GM12878 (cell line): ENCODE results near the gene EEF1A2. TPM values are rescaled to one million over a fixed set of nuclear protein-coding genes. Genes with fewer than 3 reads are reported as not detected.

ENCODE experiments used
- ATAC-seq: fragments of 200-7000 bp; cut with Tn5 transposase; 3 replicates; pipeline ENCODE4 v1.9.1; 2020; ENCODE audit warnings: mild to moderate bottlenecking, moderate library complexity
- BruUV-seq: library from RNA; stranded (reverse); fragments of 400-500 nt; replicated peaks from 2 replicates; lab custom pipeline; 2021; lab: Mats Ljungman, UMichigan
- CTCF ChIA-PET: fragments of 300-600 bp; sonication (Branson Sonifier 250); formaldehyde crosslinking; extraction: SDS; loops from one replicate; lab custom pipeline; 2021; ENCODE audit warnings: inconsistent platforms; lab: Yijun Ruan, JAX
- POLR2A ChIA-PET: fragments of 350-600 bp; formaldehyde crosslinking; extraction: SDS; loops from one replicate; lab custom pipeline; 2021; ENCODE audit warnings: inconsistent platforms; lab: Charles Lee
- RAD21 ChIA-PET: fragments of 300-600 bp; sonication (Branson Sonifier 250); formaldehyde crosslinking; loops from one replicate; lab custom pipeline; 2023; ENCODE audit warnings: antibody characterized with exemption; ENCODE audit not compliant: unreplicated experiment; lab: Charles Lee
- SMC1A ChIA-PET: fragments of 300-600 bp; sonication (Branson Sonifier 250); formaldehyde crosslinking; loops from one replicate; lab custom pipeline; 2023; ENCODE audit not compliant: unreplicated experiment, uncharacterized antibody; lab: Charles Lee
- DNase-seq: peaks from one replicate; pipeline ENCODE4 v3.0.0-alpha.2; 2011; ENCODE audit warnings: low read depth, low spot score
- FAIRE-seq: peaks from 3 replicates; lab custom pipeline; 2011; peaks lifted over from hg19 to GRCh38; lab: Jason Lieb, UNC
- H2AFZ ChIP-seq: 2 replicates; pipeline ENCODE4 v1.6.0; 2011; ENCODE audit warnings: low read depth, low read length, control low read depth; ENCODE audit not compliant: control insufficient read depth
- H3K27ac ChIP-seq: 2 replicates; pipeline ENCODE4 v1.5.1; 2011; ENCODE audit warnings: control low read depth; ENCODE audit not compliant: control insufficient read depth, insufficient read depth
- H3K27me3 ChIP-seq, 2 experiments: replicated peaks in 1 of 2; 2 replicates each; pipeline versions ENCODE4 v1.6.0 to v1.6.1; 2011; ENCODE audit warnings: low read length in 1 of 2; ENCODE audit not compliant: control insufficient read depth in 2 of 2, insufficient read depth in 2 of 2
- H3K36me3 ChIP-seq, 2 experiments: 2 replicates each; pipeline ENCODE4 v1.5.1; 2011; ENCODE audit warnings: low read length in 1 of 2; ENCODE audit not compliant: control insufficient read depth in 2 of 2, insufficient read depth in 2 of 2
- H3K4me1 ChIP-seq: 2 replicates; pipeline ENCODE4 v1.6.1; 2011; ENCODE audit warnings: mild to moderate bottlenecking, low read length, moderate library complexity, mixed read lengths; ENCODE audit not compliant: control insufficient read depth, insufficient read depth
- H3K4me2 ChIP-seq: 2 replicates; pipeline ENCODE4 v1.6.0; 2011; ENCODE audit warnings: control low read depth; ENCODE audit not compliant: control insufficient read depth, insufficient read depth
- H3K4me3 ChIP-seq: fragments of 200-600 bp; sonication (generic); 2 replicates; pipeline ENCODE4 v1.5.1; 2016
- H3K79me2 ChIP-seq: 2 replicates; pipeline ENCODE4 v1.6.0; 2011; ENCODE audit warnings: low read length; ENCODE audit not compliant: control insufficient read depth, insufficient read depth
- H3K9ac ChIP-seq: 2 replicates; pipeline ENCODE4 v1.8.0; 2011; ENCODE audit warnings: low read length, control low read depth, mixed read lengths; ENCODE audit not compliant: control insufficient read depth, insufficient read depth
- H3K9me3 ChIP-seq: replicated peaks from 3 replicates; pipeline ENCODE4 v1.5.1; 2011; ENCODE audit warnings: mild to moderate bottlenecking, low read length; ENCODE audit not compliant: control insufficient read depth, insufficient read depth
- H4K20me1 ChIP-seq: 2 replicates; pipeline ENCODE4 v1.6.0; 2011; ENCODE audit not compliant: control insufficient read depth, insufficient read depth
- BCL11A ChIP-seq: IDR thresholded peaks from 2 replicates; pipeline ENCODE4 v1.6.1; 2011; ENCODE audit warnings: low read depth, low read length
- HDAC2 ChIP-seq: fragments of 200-600 bp; sonication (generic); IDR thresholded peaks from 2 replicates; pipeline ENCODE4 v1.6.1; 2017
- MEF2B ChIP-seq: fragments of 450-650 bp; IDR thresholded peaks from 2 replicates; pipeline ENCODE4 v1.6.1; 2018; ENCODE audit warnings: mild to moderate bottlenecking, moderate library complexity; ENCODE audit not compliant: partially characterized antibody, poor library complexity, severe bottlenecking
- MTA3 ChIP-seq: IDR thresholded peaks from 2 replicates; pipeline ENCODE4 v1.6.1; 2012; ENCODE audit warnings: low read length, inconsistent platforms, borderline replicate concordance
- NBN ChIP-seq: fragments of 450-650 bp; IDR thresholded peaks from 2 replicates; pipeline ENCODE4 v1.6.1; 2016
- POLR2A ChIP-seq: IDR thresholded peaks from 2 replicates; pipeline ENCODE4 v1.6.1; 2011; ENCODE audit warnings: low read depth, mild to moderate bottlenecking, low read length
- RBBP5 ChIP-seq: fragments of 200-600 bp; sonication (generic); conservative IDR thresholded peaks from 2 replicates; pipeline ENCODE4 v1.6.1; 2016
- SIN3A ChIP-seq: IDR thresholded peaks from 2 replicates; pipeline ENCODE4 v1.6.1; 2012; ENCODE audit warnings: low read depth, low read length, improper control_type of control experiment
- TARDBP ChIP-seq: IDR thresholded peaks from 2 replicates; pipeline ENCODE4 v1.6.1; 2016; ENCODE audit warnings: borderline replicate concordance
- ZNF24 ChIP-seq: fragments of 450-650 bp; IDR thresholded peaks from 2 replicates; pipeline ENCODE4 v1.6.1; 2017; ENCODE audit warnings: antibody characterized with exemption, mild to moderate bottlenecking
- ZNF622 ChIP-seq: fragments of 450-650 bp; IDR thresholded peaks from 2 replicates; pipeline ENCODE4 v1.6.1; 2017; ENCODE audit warnings: mild to moderate bottlenecking, inconsistent platforms
- WGBS: methylation state at CpG from one replicate; pipeline ENCODE4 v1.1.6; 2016; ENCODE audit warnings: low lambda C conversion rate; ENCODE audit not compliant: insufficient replicate concordance, insufficient coverage; ENCODE audit errors: missing lambda C conversion rate; 5-methylcytosine and 5-hydroxymethylcytosine counted together
- in situ Hi-C: fragments of 300-500 bp; cut with MboI; formaldehyde crosslinking; loops from 9 replicates; pipeline ENCODE4 v1.14.3; 2018; ENCODE audit warnings: mixed read lengths
- intact Hi-C: fragments of 100-400 bp; cut with micrococcal nuclease; formaldehyde crosslinking; loops from one replicate; pipeline ENCODE4 v1.14.2; 2022; ENCODE audit not compliant: unreplicated experiment
- polyA plus RNA-seq, 11 experiments: library from polyadenylated mRNA; depleted of rRNA in 4 of 11; unstranded in 6 of 11; stranded (reverse) in 5 of 11; fragments of >200 nt; fragmentation: Nextera tagmentation in 4 of 11; fragmentation: Illumina TruSeq in 1 of 11; extraction: Ambion mirVana in 4 of 11; extraction: Trizol in 1 of 11; gene quantifications; 1 replicate in 1 of 11; 2 replicates in 10 of 11; pipeline versions ENCODE4 v1.2.1 to v1.2.3, GENCODE V29; 2011 to 2016; ENCODE audit warnings: inconsistent platforms in 2 of 11, missing spikeins in 2 of 11, low read depth in 1 of 11
- total RNA-seq, 4 experiments: library from RNA; depleted of rRNA in 3 of 4; stranded (reverse); fragments of >200 nt in 3 of 4; fragmentation: Illumina TruSeq in 1 of 4; extraction: Trizol in 1 of 4; gene quantifications; 2 replicates each; pipeline versions ENCODE4 v1.2.1 to v1.2.3, GENCODE V29; 2013 to 2021
- TF ChIP-seq, protein P1 (sequence below): fragments of 450-650 bp; IDR thresholded peaks from 2 replicates; pipeline ENCODE4 v1.6.1; 2017; ENCODE audit warnings: mild to moderate bottlenecking, moderate library complexity
- TF ChIP-seq, protein P2 (sequence below): IDR thresholded peaks from 2 replicates; pipeline ENCODE4 v1.6.1; 2012; ENCODE audit warnings: improper control_type of control experiment, low read depth, low read length; ENCODE audit not compliant: insufficient replicate concordance
- TF ChIP-seq, protein P3 (sequence below): IDR thresholded peaks from 2 replicates; pipeline ENCODE4 v1.6.1; 2011; ENCODE audit warnings: borderline replicate concordance, low read depth, mild to moderate bottlenecking, moderate library complexity, low read length; ENCODE audit not compliant: insufficient read depth, poor library complexity, severe bottlenecking

EEF1A2 gene
- total and polyA plus RNA-seq, 10 of the 15 experiments (the other 5 are each of a cell fraction or from before 2014, with no cell fraction given) = 0.56 TPM; not detected in 9

DNA sequence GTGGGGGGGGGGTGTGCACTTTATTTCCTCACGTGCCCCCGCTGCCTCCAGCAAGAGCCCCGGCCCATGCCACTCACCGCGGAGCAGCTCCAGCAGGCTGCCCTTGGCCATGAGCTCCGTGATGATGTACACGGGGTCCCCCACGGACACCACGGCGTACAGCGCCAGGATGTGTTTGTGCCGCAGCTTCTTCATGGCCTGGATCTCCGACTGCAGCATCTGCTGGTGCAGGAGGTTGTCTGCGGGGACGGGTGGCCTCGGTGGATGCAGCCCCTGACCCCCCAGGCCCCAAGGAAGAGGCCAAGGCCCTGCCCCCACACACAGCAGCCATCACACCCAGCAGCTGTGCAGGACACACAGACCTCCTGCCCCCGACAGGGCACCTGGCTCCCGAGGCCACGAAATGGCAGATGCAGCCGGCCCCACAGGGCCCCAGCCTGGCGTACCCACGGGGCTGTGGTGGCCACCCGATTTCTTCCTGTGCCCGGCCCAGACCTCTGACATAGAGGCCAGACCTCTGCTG is 33.6 kb upstream of the EEF1A2 start:
- no peak overlapping the region for H3K27ac ChIP-seq
- H3K4me3 ChIP-seq = no peak overlapping the region
- no peak overlapping the region for H3K9ac ChIP-seq
- RAD21 ChIA-PET = interaction anchor here (0.7 kb wide), 1 partner anchor 10 kb away, joined by 3 read pairs; no protein-coding TSS in a partner anchor
- TF ChIP-seq, protein P1, sequence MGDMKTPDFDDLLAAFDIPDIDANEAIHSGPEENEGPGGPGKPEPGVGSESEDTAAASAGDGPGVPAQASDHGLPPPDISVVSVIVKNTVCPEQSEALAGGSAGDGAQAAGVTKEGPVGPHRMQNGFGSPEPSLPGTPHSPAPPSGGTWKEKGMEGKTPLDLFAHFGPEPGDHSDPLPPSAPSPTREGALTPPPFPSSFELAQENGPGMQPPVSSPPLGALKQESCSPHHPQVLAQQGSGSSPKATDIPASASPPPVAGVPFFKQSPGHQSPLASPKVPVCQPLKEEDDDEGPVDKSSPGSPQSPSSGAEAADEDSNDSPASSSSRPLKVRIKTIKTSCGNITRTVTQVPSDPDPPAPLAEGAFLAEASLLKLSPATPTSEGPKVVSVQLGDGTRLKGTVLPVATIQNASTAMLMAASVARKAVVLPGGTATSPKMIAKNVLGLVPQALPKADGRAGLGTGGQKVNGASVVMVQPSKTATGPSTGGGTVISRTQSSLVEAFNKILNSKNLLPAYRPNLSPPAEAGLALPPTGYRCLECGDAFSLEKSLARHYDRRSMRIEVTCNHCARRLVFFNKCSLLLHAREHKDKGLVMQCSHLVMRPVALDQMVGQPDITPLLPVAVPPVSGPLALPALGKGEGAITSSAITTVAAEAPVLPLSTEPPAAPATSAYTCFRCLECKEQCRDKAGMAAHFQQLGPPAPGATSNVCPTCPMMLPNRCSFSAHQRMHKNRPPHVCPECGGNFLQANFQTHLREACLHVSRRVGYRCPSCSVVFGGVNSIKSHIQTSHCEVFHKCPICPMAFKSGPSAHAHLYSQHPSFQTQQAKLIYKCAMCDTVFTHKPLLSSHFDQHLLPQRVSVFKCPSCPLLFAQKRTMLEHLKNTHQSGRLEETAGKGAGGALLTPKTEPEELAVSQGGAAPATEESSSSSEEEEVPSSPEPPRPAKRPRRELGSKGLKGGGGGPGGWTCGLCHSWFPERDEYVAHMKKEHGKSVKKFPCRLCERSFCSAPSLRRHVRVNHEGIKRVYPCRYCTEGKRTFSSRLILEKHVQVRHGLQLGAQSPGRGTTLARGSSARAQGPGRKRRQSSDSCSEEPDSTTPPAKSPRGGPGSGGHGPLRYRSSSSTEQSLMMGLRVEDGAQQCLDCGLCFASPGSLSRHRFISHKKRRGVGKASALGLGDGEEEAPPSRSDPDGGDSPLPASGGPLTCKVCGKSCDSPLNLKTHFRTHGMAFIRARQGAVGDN = no peak
- TF ChIP-seq, protein P2, sequence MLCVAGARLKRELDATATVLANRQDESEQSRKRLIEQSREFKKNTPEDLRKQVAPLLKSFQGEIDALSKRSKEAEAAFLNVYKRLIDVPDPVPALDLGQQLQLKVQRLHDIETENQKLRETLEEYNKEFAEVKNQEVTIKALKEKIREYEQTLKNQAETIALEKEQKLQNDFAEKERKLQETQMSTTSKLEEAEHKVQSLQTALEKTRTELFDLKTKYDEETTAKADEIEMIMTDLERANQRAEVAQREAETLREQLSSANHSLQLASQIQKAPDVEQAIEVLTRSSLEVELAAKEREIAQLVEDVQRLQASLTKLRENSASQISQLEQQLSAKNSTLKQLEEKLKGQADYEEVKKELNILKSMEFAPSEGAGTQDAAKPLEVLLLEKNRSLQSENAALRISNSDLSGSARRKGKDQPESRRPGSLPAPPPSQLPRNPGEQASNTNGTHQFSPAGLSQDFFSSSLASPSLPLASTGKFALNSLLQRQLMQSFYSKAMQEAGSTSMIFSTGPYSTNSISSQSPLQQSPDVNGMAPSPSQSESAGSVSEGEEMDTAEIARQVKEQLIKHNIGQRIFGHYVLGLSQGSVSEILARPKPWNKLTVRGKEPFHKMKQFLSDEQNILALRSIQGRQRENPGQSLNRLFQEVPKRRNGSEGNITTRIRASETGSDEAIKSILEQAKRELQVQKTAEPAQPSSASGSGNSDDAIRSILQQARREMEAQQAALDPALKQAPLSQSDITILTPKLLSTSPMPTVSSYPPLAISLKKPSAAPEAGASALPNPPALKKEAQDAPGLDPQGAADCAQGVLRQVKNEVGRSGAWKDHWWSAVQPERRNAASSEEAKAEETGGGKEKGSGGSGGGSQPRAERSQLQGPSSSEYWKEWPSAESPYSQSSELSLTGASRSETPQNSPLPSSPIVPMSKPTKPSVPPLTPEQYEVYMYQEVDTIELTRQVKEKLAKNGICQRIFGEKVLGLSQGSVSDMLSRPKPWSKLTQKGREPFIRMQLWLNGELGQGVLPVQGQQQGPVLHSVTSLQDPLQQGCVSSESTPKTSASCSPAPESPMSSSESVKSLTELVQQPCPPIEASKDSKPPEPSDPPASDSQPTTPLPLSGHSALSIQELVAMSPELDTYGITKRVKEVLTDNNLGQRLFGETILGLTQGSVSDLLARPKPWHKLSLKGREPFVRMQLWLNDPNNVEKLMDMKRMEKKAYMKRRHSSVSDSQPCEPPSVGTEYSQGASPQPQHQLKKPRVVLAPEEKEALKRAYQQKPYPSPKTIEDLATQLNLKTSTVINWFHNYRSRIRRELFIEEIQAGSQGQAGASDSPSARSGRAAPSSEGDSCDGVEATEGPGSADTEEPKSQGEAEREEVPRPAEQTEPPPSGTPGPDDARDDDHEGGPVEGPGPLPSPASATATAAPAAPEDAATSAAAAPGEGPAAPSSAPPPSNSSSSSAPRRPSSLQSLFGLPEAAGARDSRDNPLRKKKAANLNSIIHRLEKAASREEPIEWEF = no peak
- TF ChIP-seq ZNF622 (no peak), SIN3A (no peak), POLR2A (no peak), ZNF24 (no peak), HDAC2 (no peak), MEF2B (no peak), RBBP5 (no peak), TARDBP (no peak), BCL11A (no peak), NBN (no peak), MTA3 (no peak)
- TF ChIP-seq, protein P3, sequence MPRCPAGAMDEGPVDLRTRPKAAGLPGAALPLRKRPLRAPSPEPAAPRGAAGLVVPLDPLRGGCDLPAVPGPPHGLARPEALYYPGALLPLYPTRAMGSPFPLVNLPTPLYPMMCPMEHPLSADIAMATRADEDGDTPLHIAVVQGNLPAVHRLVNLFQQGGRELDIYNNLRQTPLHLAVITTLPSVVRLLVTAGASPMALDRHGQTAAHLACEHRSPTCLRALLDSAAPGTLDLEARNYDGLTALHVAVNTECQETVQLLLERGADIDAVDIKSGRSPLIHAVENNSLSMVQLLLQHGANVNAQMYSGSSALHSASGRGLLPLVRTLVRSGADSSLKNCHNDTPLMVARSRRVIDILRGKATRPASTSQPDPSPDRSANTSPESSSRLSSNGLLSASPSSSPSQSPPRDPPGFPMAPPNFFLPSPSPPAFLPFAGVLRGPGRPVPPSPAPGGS = no peak
- TF ChIP-seq, all 136 proteins: peak for 0
- SMC1A ChIA-PET = no interaction called here
- no TSS peak for BruUV-seq
- POLR2A ChIA-PET = no interaction called here
- ATAC-seq (no peak), DNase-seq (no peak), FAIRE-seq (no peak)
- H3K27me3 ChIP-seq = no peaks in the 10 kb centered on the region; a peak in 1 of 4 replicates
- H4K20me1 ChIP-seq = no peaks in the 10 kb centered on the region
- intact Hi-C loops = no loop called here
- H3K79me2 ChIP-seq = no peaks in the 10 kb centered on the region
- in situ Hi-C loops = no loop called here
- H3K9me3 ChIP-seq = no peaks in the 10 kb centered on the region
- no peaks in the 10 kb centered on the region for H3K36me3 ChIP-seq
- WGBS = 60% methylated on average over 24 of the region's 24 CpGs
- H3K4me2 ChIP-seq = no peak overlapping the region
- CTCF ChIA-PET = interaction anchor here (1.5 kb wide), 1 partner anchor 36 kb away, joined by 4 read pairs; no protein-coding TSS in a partner anchor
- H2AFZ ChIP-seq = no peak overlapping the region
- peaks cover 18% of the 10 kb centered on the region for H3K4me1 ChIP-seq
